ENCODE measurements around the gene NMT2.

Gene NMT2

DNA sequence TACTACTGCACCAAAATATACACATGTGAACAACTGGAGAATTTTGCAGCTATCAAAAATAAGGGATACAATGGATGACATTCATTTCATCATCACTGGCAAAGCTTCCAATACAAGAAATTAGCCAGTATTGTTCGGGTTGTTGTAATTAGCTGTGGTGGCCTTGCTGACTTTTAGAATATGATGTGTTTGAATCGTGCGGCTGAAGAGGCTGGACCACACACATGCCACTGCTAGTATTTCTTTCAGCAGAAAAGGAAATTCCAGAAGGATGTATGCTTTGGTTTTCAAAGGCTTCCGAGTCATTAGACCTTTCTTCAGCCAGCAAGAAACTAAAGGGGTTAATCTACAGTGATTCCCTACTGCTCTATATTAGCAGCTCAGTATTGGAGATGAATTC is 54.7 kb downstream of the NMT2 start:
- no peak overlapping the region for H3K4me3 ChIP-seq (ENCODE audit: low read length)
- DNase-seq (ENCODE audit: low read depth, low spot score), result no peak

DNA sequence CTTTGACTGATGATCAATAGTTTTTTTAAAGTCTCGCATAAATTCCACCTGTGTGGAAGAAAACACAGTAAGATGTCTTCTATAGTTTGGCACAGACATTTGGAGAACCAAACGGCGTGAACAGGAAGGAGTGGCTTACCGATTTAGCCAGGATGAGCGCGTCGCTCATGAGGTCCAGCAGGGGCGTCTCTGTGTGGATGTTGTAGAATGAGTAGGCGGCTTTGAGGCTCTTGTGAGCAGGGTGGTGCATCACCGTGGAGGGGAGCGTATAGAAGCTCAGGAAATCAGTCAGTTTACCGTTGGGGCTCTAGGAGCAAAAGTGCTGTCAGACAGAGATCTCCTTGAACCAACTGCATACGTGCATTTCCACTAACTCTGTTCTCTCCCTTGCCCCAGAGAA is 55.8 kb downstream of the NMT2 start:
- no peak overlapping the region for H3K4me3 ChIP-seq (ENCODE audit: low read length)
- no peak for DNase-seq (ENCODE audit: low read depth, low spot score)

DNA sequence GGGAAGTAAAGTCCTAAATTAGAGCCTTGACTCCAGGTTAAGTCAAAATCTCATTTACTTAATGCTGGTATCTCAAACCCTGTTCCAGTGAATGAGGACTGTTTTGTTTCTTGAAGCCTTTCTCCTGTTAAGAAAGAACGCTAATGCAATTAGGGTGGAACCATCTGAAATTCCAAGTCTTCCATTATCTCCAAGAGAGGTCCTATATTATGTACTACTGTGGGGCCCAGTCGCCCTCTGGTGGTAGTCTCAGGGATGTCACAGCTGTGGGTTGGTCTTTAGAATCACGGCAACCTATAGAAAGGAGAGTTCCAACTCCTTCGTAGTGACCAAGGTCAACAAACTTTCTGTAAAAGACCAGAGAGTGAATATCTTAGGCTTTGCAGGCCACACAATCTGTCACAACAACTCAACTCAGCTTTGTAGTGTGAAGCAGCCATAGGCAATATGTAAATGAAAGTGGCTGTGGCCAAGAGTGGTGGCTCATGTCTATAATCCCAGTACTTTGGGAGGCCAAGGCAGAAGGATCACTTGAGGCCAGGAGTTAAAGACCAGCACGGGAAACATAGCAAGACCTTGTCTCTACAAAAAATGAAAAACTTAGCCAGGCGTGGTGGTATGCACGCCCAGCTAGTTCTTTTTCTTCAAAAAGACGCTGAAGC is 62.0 kb downstream of the NMT2 start:
- DNase-seq (ENCODE audit: low read depth, low spot score), result peak; percentile 51
- H3K4me3 ChIP-seq (ENCODE audit: low read length), result no peak overlapping the region

DNA sequence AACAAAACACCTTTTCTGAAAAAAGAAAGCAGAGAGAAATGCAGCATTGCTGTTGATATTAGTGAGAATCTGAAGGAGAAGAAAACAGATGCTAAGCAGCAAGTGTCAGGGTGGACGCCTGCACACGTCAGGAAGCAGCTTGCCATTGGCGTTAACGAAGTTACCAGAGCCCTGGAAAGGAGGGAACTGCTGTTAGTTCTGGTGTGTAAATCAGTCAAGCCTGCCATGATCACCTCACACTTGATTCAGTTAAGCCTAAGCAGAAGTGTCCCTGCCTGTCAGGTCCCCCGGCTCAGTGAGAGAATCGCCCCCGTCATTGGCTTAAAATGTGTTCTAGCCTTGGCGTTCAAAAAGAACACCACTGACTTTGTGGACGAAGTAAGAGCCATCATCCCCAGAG is 65.0 kb downstream of the NMT2 start:
- no peak overlapping the region for H3K4me3 ChIP-seq (ENCODE audit: low read length)
- no peak for DNase-seq (ENCODE audit: low read depth, low spot score)

DNA sequence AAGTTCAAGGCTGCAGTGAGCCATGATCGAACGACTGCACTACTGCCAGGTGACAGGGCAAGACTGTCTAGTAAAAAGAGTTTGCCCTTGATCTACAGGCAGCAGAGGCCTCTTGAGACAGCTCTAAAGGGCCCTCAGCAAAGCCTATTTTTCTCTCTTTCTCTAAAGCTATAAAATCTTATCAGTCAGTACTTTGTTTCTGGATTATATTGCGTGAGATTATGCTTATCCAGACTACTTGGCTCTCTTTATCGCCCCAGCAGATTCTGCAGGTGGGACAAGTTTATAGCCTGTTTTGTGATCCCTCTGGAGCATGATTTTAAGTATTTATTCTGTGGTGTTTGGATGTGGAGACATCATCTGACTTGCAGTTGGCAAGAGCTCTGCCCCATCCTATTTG is 68.6 kb downstream of the NMT2 start:
- H3K4me3 ChIP-seq (ENCODE audit: low read length), result no peak overlapping the region
- DNase-seq (ENCODE audit: low read depth, low spot score), result no peak

DNA sequence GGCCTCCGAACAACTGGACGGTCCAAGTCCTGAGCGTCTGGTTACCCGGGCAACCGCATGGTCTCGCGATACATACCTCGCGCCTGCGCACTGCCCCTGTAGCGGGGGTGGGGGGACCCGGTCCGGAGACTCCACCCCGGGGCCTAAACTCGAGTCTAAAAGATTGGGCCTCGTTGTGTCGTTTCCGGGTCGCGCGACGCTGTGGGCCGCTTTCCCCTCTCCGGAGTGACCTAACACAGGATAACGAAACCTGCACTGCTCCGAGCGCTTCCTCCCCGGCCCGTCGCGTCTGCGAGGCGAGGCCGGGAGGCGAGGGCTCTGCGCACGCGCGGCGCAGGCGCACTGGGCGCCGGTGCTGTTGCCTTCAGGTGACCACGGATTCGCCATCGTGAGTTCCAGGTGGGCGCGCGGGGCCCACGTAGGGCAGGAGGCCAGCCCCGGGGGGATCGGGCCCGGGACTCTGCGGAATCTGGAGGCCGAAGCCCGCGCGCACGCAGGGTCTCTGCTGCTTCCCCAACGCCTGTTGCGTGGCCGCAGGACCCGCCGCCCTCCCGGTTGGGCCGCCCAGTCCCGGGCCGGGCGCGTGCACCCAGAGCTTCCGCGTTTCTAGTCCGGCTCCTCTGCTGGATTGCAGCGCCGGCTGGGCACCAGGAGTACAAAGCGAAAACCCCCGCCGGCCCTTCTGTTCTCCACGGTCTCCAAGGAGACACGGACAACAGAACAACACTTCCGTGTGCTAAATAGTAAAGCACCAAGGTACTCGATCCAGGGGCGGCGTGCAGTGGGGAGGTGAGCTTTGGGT is 71.3 kb downstream of the NMT2 start, which contains the start of gene RPP38:
TSS of gene RPP38 (plus strand) at position 345 of the 802 bp plus-strand sequence. CDS start 5,960 bp downstream, outside the sequence.
- H3K4me3 ChIP-seq (ENCODE audit: low read length), result peak within 1 kb of the TSS; percentile 93

DNA sequence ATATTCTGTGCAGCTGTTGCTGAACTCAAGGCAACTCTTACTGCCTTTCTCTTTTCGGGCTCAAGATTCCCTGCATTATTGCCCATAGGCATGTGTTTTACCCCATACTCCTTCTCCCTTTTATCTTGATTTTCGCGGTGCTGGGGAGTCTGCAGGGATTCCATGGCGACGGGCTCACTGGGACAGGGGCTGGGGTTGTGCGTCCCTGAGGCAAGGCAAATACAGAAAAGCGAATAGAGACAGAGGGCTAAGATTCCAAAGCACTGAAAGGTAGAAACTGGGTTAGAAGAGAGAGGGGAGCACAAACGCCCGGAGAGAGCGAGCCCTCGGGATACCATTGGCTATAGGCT is 71.9 kb downstream of the NMT2 start:
- H3K4me3 ChIP-seq (ENCODE audit: low read length), result peak overlapping the region; percentile 93
- DNase-seq (ENCODE audit: low read depth, low spot score), result no peak

More for the DNA sequence above, 71.3 kb downstream of the NMT2 start, which contains the start of gene RPP38:
- DNase-seq (ENCODE audit: low read depth, low spot score), result peak; percentile 89

DNA sequence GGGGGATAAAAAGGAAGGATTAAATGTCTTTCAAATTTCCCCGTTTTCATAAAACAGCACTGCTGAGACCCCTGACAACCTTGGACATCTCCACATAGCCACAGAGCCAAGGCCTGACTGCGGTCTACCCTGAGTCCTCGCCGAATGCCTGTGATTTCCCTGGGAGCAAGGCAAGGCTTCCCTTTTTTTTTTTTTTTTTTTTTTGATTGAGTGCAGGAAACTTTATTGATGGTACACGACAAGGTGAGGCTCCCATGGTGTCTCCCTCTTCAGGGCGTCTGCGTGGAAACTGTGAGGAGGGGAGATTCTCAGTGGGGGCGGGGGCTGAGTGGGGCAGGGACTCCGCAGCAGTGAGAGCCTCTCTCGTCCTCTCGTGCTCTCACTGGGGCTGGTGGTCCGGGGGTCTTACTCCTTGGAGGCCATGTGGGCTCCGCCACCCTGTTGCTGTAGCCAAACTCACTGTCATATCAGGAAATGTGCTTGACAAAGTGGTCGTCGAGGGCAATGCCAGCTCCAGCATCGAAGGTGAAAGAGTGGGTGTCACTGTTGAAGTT is 75.6 kb downstream of the NMT2 start:
- no peak for DNase-seq (ENCODE audit: low read depth, low spot score)
- no peak overlapping the region for H3K4me3 ChIP-seq (ENCODE audit: low read length)

DNA sequence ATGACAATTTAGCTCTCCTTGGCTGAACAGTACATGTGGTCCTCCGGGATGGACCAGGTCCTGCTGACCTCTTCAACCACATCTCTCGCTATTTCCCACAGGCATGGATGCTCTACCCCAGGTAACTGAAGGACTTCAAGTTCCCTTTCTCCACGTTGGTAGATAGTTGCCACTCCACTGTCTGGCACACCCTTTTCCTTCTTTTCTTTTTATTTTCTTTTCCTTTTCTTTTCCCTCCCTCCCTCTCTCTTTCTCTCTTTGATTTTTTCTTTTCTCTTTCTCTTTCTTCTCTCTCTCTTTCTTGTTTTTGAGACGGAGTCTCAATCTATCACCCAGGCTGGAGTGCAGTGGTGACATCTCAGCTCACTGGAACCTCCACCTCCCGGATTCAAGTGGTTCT is 77.1 kb downstream of the NMT2 start:
- H3K4me3 ChIP-seq (ENCODE audit: low read length), result no peak overlapping the region
- no peak for DNase-seq (ENCODE audit: low read depth, low spot score)

DNA sequence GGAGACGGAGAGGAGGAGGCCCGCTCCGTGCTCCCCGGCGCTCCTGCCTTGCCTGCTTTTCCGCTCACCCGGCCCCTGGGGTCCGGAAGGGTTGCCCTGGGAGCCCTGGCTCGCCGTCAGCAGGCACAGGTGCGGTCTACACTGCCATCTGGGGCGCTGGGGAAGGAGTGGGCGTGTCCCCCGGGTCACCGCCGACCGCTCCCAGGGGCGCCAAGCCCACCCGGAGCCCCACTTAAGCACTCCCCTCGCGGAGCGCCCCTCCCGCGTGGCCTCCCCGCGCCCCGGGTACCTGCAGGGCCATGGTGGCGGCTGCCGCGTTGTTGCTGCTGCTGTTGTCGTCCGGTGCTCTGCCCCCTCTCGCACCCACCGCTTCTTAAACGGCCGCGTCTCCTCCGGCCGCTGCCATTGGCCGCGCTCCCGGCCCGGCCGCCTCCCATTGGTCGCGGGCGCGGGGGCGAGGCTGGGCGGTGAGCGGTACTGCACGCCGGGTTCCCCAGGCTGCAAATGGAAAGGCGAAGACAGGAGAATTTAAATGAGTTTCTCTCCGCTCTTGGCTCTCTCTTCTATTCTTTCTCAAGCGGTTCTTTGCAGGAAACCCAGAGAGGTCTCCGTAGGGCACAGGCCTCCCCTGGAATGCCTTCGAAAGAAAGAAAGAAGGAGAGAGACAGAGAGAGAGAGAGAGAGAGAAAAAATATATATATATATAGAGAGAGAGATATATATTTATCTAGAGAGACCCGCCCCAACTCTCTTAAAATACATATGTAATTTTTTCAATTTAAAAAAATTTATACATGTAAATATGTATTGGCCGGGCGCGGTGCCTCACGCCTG is 79.8 kb downstream of the NMT2 start, which contains the start of gene ACBD7:
TSS of gene ACBD7 (minus strand) at position 349 of the 834 bp plus-strand sequence. CDS start at position 301, 48 bp downstream.
- DNase-seq (ENCODE audit: low read depth, low spot score), result peak; percentile 79

DNA sequence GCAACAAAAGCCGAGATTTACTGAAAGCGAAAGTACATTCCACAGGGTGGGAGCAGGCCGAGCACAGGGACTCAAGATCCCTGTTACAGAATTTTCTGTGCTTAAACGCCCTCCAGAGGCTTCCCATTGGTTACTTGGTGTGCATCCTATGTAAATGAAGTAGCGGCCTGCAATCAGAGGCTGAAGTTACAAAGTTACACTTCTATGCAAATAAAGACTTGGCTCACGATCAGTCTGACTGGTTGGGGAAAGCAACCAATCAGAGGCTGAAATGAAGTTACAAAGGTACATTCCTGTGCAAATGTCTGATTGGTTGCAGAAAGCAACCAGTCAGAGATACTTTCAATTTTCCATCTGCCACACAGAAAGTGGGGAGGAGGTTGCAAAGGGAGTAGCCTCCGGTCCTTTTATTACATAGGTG is 84.0 kb downstream of the NMT2 start:
- no peak overlapping the region for H3K4me3 ChIP-seq (ENCODE audit: low read length)
- peak; percentile 24 for DNase-seq (ENCODE audit: low read depth, low spot score)

More for the DNA sequence above, 79.8 kb downstream of the NMT2 start, which contains the start of gene ACBD7:
- H3K4me3 ChIP-seq (ENCODE audit: low read length), result peak within 1 kb of the TSS; percentile 65

DNA sequence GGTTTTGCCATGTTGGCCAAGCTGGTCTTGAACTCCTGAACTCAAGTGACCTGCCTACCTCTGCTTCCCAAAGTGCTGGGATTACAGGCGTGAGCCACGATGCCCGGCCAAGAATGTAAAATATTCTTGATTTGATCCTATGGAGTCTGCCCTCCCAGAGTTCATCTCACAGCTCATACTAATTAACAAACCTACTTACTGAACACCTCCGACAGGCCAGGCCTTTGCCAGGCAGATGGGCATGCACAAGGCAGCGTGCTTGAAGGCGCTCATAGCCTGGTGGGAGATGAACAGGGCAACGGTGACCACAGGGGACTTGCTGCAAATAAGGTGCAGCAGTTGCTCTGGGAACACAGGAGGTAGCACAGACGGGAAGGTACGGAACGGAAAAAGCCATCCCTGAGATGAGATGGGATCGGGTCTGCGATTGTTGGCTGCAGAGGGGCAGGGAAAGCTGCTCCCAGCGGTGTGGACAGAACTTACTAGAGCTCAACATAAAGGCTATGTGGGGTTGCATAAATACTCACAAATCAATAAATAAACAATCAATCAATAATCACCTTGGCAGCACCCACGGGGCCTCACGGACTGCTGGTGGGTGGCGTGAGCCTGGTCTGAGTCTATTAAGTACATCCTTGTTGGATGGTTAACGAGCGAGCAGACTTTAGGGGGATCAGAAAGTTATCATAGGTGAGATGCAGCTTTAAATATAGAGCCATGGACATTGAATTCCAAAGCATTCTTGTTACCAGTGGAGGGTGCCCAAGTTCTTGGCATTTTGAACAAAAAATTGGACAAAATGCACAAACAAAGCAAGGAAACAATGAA is 84.6 kb downstream of the NMT2 start:
- no peak overlapping the region for H3K4me3 ChIP-seq (ENCODE audit: low read length)
- no peak for DNase-seq (ENCODE audit: low read depth, low spot score)

DNA sequence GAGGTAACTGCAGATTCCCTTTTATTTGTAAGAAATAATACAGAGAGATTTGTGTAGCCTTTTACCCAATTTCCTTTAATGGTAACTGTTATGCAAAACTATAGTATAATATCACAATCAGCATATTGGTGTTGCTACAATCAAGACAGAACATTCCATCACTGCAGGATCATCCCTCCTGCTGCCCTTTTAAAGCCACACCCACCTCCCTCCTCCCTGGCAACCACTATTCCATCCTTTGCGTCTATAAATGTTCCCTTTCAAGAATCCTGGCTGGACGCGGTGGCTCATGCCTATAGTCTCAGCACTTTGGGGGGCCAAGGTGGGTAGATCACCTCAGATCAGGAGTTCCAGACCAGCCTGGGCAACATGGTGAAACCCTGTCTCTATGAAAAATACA is 93.1 kb downstream of the NMT2 start:
- no peak overlapping the region for H3K4me3 ChIP-seq (ENCODE audit: low read length)
- DNase-seq (ENCODE audit: low read depth, low spot score), result no peak

DNA sequence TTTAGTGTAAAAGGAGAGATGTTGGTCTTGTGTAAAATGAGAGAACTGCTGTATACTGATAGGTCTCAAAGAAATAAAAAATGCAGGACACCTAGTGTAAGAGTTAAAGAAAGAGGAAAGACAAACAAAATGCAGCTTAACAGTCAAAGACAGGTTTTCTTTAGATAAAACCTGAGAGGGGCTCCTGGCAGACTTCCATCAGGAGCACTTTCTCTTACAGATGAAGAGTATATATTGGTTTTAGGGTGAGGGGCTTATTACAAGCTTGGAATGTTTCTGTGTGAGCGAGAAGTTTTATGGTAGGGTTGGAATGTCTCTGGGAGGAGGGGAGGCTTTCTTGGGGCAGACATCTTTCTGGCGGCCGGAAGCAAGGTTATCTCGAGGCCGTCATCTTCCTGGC is 96.1 kb downstream of the NMT2 start:
- no peak for DNase-seq (ENCODE audit: low read depth, low spot score)
- H3K4me3 ChIP-seq (ENCODE audit: low read length), result no peak overlapping the region

DNA sequence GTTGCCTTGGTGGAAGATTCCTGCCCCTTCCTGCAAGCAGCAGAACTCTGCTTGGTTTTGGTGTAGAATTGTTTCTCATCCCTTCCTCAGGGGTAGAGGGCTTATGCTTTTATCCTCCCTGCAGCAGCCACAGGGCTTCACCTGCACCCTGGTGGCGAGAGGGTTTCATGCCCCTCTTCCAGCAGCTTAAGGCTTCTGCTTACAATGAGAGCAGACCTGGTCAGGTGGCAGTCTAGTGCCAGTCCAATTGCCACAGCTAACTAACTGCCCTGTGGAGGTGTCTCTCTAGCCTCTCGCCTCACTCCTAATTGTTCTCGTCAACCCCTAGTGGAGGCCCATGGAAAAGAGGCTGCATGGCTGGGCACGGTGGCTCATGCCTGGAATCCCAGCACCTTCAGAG is 99.3 kb downstream of the NMT2 start:
- no peak overlapping the region for H3K4me3 ChIP-seq (ENCODE audit: low read length)
- no peak for DNase-seq (ENCODE audit: low read depth, low spot score)

DNA sequence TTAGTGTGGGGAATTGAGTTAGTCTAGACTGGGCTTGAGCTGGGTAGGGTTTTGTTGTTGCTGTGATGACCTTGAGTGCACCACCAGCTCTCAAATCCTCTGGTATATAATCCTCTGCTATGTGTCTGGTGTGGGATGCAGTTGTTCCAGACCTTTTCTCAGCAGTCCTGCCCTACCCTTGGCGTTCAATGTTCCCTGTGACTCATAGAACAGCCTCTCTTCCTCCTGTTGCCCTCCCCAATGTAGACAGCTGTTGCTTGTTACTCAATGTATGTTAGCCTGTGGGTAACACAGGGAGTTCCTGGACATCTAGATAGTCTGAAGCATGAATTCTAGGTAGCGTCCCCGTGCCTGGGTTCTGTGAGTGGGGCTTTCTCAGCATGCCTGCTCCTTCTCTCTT is 99.7 kb downstream of the NMT2 start:
- H3K4me3 ChIP-seq (ENCODE audit: low read length), result no peak overlapping the region
- no peak for DNase-seq (ENCODE audit: low read depth, low spot score)

DNA sequence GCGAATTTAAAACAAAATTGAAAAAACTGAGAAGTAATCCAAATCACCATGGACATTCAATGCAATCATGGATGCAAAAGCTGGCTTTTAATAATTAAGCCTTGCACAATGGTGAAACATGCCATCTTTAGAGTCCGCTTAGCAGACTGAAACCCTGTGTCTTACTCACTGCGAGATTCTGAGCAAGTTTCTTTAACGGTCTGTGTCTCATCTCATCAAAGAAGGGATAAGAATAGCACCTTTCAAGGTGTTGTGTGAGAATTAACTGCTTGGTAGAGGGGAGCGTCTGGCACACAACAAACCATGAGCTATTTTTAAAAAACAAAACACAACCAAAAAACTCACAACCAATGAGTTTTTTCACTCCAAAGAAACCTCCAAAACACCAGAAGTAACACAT is 101.3 kb downstream of the NMT2 start:
- H3K4me3 ChIP-seq (ENCODE audit: low read length), result no peak overlapping the region
- DNase-seq (ENCODE audit: low read depth, low spot score), result no peak

DNA sequence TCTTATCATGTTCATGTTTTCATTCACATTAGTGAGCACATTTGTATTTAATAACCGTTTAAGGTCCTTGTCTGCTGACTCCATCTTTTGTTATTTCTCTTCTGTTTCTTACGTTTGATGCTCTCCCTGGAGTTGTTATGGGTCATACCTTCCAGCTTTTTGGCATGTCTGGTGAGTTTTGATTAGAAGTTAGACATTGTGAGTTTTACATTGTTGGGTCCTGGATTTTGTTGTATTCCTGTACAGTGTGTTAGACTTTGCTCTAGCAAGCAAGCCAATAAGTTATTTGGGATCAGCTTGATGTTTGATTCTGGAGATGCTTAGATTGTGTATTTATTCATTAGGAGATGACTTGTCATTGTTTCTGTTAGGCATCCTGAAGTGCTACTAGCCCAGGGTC is 107.9 kb downstream of the NMT2 start:
- DNase-seq (ENCODE audit: low read depth, low spot score), result no peak
- H3K4me3 ChIP-seq (ENCODE audit: low read length), result no peak overlapping the region

DNA sequence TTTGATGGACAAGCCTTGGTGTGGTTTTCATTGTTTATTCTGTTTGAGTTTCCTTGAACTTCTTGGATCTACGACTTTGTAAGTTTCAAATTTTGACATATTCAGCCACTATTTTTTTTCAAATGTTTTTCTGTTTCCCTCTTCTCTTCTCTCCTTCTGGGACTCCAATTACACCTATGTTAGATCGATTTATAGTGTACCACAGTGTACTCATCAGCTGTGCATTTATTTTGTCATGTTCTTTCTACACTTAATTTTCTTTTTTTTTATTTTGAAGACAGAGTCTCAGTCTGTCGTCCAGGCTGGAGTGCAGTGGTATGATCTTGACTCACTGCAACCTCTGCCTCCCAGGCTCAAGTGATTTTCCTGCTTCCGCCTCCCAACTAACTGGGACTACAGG is 108.6 kb downstream of the NMT2 start:
- no peak overlapping the region for H3K4me3 ChIP-seq (ENCODE audit: low read length)
- DNase-seq (ENCODE audit: low read depth, low spot score), result no peak

Measured in Jurkat, Clone E6-1 (cell line).